Ovary (tissue), 9 donors: ENCODE results near the gene NEK4. TPM values are rescaled to one million over a fixed set of nuclear protein-coding genes. Genes with fewer than 3 reads are reported as not detected.

Source experiments
- DNase-seq, 5 donors: peaks; one replicate each; pipeline ENCODE4 v3.0.0-alpha.2; 2019 to 2020
- H3K27ac ChIP-seq, 2 donors: fragments of 200-600 bp; one replicate each; pipeline versions ENCODE4 v1.5.1 to v1.8.0; 2019 to 2022
- H3K27me3 ChIP-seq: fragments of 200-600 bp; one replicate; pipeline ENCODE4 v1.8.0; 2022
- H3K36me3 ChIP-seq: fragments of 200-600 bp; sonication (generic); one replicate; pipeline ENCODE4 v1.5.1; 2019
- H3K4me1 ChIP-seq: one replicate; pipeline ENCODE4 v1.8.1; 2013; ENCODE audit warnings: mild to moderate bottlenecking, moderate library complexity; ENCODE audit not compliant: insufficient read depth
- H3K4me3 ChIP-seq: fragments of 200-600 bp; sonication (generic); one replicate; pipeline ENCODE4 v1.5.1; 2017
- H3K9me3 ChIP-seq, 2 donors: fragments of 200-600 bp in 1 of 2; sonication (generic) in 1 of 2; one replicate each; pipeline versions ENCODE4 v1.5.1 to v1.8.1; 2013 to 2019; ENCODE audit warnings: mild to moderate bottlenecking in 1 of 2, moderate library complexity in 1 of 2
- CTCF ChIP-seq, 3 donors: fragments of 450-650 bp in 2 of 3; fragments of 200-600 bp in 1 of 3; IDR thresholded peaks; one replicate each; pipeline versions ENCODE4 v1.5.1 to v1.8.0; 2016 to 2022; ENCODE audit warnings: antibody characterized with exemption in 3 of 3, mild to moderate bottlenecking in 1 of 3
- EP300 ChIP-seq: sonication (generic); formaldehyde crosslinking; IDR thresholded peaks from one replicate; pipeline ENCODE4 v1.6.1; 2017; ENCODE audit warnings: antibody characterized with exemption
- POLR2A ChIP-seq: fragments of 450-650 bp; IDR thresholded peaks from one replicate; pipeline ENCODE4 v1.6.1; 2017; ENCODE audit warnings: antibody characterized with exemption, mild to moderate bottlenecking, moderate library complexity
- WGBS, 3 donors: extraction: QIAGEN DNeasy Blood & Tissue Kit in 1 of 3; methylation state at CpG; one replicate each; pipeline versions ENCODE4 v1.1.5 to v1.1.7; 2013 to 2017; 5-methylcytosine and 5-hydroxymethylcytosine counted together
- intact Hi-C, 4 donors: fragments of 100-400 bp; cut with DNase I; formaldehyde crosslinking; loops; one replicate each; pipeline versions ENCODE4 v1.11.0 to v1.15.1; 2022 to 2023
- polyA plus RNA-seq, 2 donors: library from polyadenylated mRNA; stranded (reverse); fragments of 200-250 nt in 1 of 2; fragments of 350-450 nt in 1 of 2; fragmentation: Illumina TruSeq in 1 of 2; extraction: RNeasy Lipid Tissue Mini Kit (QIAGEN cat#74804) in 1 of 2; gene quantifications; one replicate each; pipeline ENCODE4 v1.2.3, GENCODE V29; 2013 to 2014
- total RNA-seq, 7 donors: library from RNA; depleted of rRNA in 2 of 7; stranded (reverse); fragments of >200 nt in 2 of 7; fragmentation: NEBNext Ultra II Directional in 3 of 7; extraction: Animal tissue kit (Norgen Biotek cat#: 25700) in 3 of 7; gene quantifications; one replicate each; pipeline versions ENCODE4 v1.1.0 to v1.2.4, GENCODE V29; 2016 to 2023
- donor health status: DM: no; HTN: no; CAD: no; lungs with moderate emphysema.
- donor health status: DM: no; HTN: no; CAD: no.
- donor health status: Bipolar disorder and iron deficiency.
- donor health status: DM: yes; HTN: yes; CAD: no.
- donor health status: DM: no; HTN: no; CAD: no.
- donor health status: DM: yes; HTN: yes; CAD: no.

Gene NEK4
- total and polyA plus RNA-seq, 9 donors = 8.5 to 45.9 (median 31.0) TPM

- H3K9me3 ChIP-seq = no peaks in the 10 kb centered on the region
- no peaks in the 10 kb centered on the region for H3K36me3 ChIP-seq
- TF ChIP-seq EP300 = no peak
- WGBS, 3 donors = 84 to 86% (median 85%) methylated on average over 4 of the region's 4 CpGs
- no peak overlapping the region for H3K4me3 ChIP-seq
- H3K27ac ChIP-seq = no peak overlapping the region
- peaks cover 9% of the 10 kb centered on the region for H3K4me1 ChIP-seq
- no peaks in the 10 kb centered on the region for H3K27me3 ChIP-seq
- no peak for DNase-seq
- intact Hi-C loops = loop anchor here in 1 of 4 donors (10.0 kb wide), 1 partner anchor 173 kb away; the partner anchor contains the start of genes NT5DC2 and UQCC5
Observed at GRCh38 chr3:52707585-52707984, 63.2 kb downstream of the NEK4 start.

GRCh38 chr3:52705688-52706686, 64.8 kb downstream of the NEK4 start, which contains the start of the genes GLT8D1 and SPCS1:
GLT8D1 (minus strand) TSS chr3:52705791; CDS start chr3:52700460, 5,331 bp downstream.
SPCS1 (plus strand) TSS chr3:52706106; CDS start chr3:52706247, 141 bp downstream.
- Histone ChIP-seq H3K4me3 (peak within 1 kb of the TSS; percentile 77), H3K36me3 (no peaks in the 10 kb centered on the region), H3K27ac (peak within 1 kb of the TSS in 1 of 2 donors; percentile 84), H3K27me3 (no peaks in the 10 kb centered on the region), H3K4me1 (peaks cover 9% of the 10 kb centered on the region), H3K9me3 (no peaks in the 10 kb centered on the region)
- DNase-seq = peak; percentile 83 to 92 (median 88)
- 0% methylated on average over 46 to 94 of the region's 94 CpGs for WGBS, 3 donors
- peak in 1 of 3 donors; percentile 34 for TF ChIP-seq CTCF (IDR thresholded peaks at IDR 0.05)
- TF ChIP-seq POLR2A = peak; percentile 63
- no peak for TF ChIP-seq EP300
- intact Hi-C loops = loop anchor here in 1 of 4 donors (10.0 kb wide), 1 partner anchor 171 kb away; the partner anchor contains the start of genes NT5DC2 and UQCC5

- Histone ChIP-seq H3K27ac (peak overlapping the region in 1 of 2 donors; percentile 84), H3K4me3 (peak overlapping the region; percentile 77), H3K27me3 (no peaks in the 10 kb centered on the region), H3K36me3 (no peaks in the 10 kb centered on the region), H3K9me3 (no peaks in the 10 kb centered on the region), H3K4me1 (peaks cover 9% of the 10 kb centered on the region)
- 0% methylated on average over 13 to 25 of the region's 25 CpGs for WGBS, 3 donors
- intact Hi-C loops = loop anchor here in 1 of 4 donors (10.0 kb wide), 1 partner anchor 171 kb away; the partner anchor contains the start of genes NT5DC2 and UQCC5
- DNase-seq = no peak
- TF ChIP-seq EP300 = no peak
- TF ChIP-seq CTCF (IDR thresholded peaks at IDR 0.05) = no peak
- TF ChIP-seq POLR2A = no peak
Observed at GRCh38 chr3:52705438-52705687, 65.4 kb downstream of the NEK4 start.

- TF ChIP-seq POLR2A (no peak), CTCF (IDR thresholded peaks at IDR 0.05) (no peak), EP300 (no peak)
- Histone ChIP-seq H3K4me3 (peak overlapping the region; percentile 77), H3K27me3 (no peaks in the 10 kb centered on the region), H3K27ac (peak overlapping the region in 1 of 2 donors; percentile 84), H3K4me1 (peaks cover 9% of the 10 kb centered on the region), H3K9me3 (no peaks in the 10 kb centered on the region), H3K36me3 (no peaks in the 10 kb centered on the region)
- WGBS, 3 donors = 0 to 1% (median 1%) methylated on average over 22 of the region's 22 CpGs
- peak in 4 of 5 donors; percentile 39 to 53 (median 49) for DNase-seq
- intact Hi-C loops = loop anchor here in 1 of 4 donors (10.0 kb wide), 1 partner anchor 170 kb away; the partner anchor contains the start of genes NT5DC2 and UQCC5
Observed at GRCh38 chr3:52704611-52705437, 65.9 kb downstream of the NEK4 start.
